Skin of body (tissue), 2 donors: Measurements from ENCODE around the gene TMEM220. TPM values are rescaled to one million over a fixed set of nuclear protein-coding genes. Genes with fewer than 3 reads are reported as not detected.
"Not testable (repeated sequence)": the region's sequence is repeated elsewhere in the genome, so short reads cannot be mapped to it uniquely, and the experiment has no call there.

Source experiments
- DNase-seq: peaks from one replicate; lab custom pipeline; 2025; lab: John Stamatoyannopoulos, UW
- total RNA-seq: library from RNA; depleted of rRNA; stranded (reverse); fragments of >200 nt; gene quantifications from one replicate; pipeline ENCODE4 v1.2.3, GENCODE V29; 2014

Gene TMEM220
- total RNA-seq, 1 donor from 2014 or later, result 2.6 TPM

- no peak for DNase-seq
Measured at GRCh38 chr17:10728331-10728892, 1.4 kb downstream of the TMEM220 start.

DNA sequence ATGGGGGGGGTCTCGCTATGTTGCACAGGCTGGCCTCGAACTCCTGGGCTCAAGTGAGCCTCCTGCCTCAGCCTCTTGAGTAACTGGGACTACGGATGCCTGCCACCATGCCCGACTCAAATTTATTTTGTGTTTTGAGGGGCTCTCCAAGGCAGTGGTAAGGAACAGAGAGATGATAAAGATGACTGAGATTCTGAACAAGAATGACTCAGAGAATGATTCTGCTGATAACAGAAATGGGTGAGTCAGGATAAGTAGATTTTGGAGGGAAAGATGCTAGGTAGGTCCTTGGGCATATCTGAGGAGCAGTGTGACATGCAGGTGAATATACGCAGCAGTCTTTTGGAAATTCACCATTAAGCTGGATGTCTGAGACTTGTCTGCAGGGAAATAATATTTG is 2.6 kb downstream of the TMEM220 start:
- DNase-seq, result no peak

- no peak for DNase-seq
Measured at GRCh38 chr17:10726196-10726595, 3.6 kb downstream of the TMEM220 start.

GRCh38 chr17:10725262-10725661 is 4.6 kb downstream of the TMEM220 start:
- no peak for DNase-seq

- no peak for DNase-seq
Measured at GRCh38 chr17:10724546-10725195, 5.2 kb downstream of the TMEM220 start.

- DNase-seq, result no peak
Measured at GRCh38 chr17:10718547-10718946, 11.3 kb downstream of the TMEM220 start.

DNA sequence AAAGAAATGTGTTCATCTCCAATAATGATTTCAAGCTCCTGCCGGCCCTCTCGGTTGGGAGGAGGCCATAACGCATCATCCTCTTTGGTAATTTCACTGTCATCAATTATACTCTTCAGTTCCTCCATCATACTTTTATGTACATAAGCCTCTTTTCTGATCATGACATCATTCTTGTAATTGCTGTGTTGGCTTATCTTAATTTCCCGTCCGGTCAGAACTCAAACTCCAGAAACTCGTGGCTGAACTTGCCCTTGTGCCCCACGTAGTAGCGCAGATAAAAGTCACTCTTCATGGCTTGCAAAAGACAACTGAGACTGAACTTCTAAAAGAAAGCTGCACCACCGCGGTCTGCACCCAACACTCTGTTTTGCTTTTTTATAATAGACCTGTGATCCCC is 13.6 kb downstream of the TMEM220 start:
- no peak for DNase-seq

- DNase-seq, result no peak
Measured at GRCh38 chr17:10713318-10713717, 16.5 kb downstream of the TMEM220 start.

DNA sequence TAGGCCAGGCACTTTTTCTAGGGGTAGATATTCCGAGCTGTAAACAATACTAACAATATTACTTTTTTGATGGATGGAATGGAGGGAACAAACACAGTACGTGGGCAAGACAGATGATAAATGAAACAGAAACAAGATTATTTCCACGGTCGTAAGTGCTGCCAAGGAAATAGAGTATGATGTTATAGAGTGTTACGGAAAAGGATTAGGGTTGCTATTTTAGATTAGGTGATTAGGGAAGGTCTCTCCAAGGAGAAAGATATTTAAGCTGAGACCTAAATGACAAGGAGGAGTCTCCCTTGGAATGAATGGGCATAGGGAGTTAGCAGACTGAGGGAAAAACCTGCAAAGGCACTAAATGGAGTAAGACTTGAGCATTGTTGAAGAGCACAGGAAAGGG is 24.1 kb downstream of the TMEM220 start:
- no peak for DNase-seq

GRCh38 chr17:10702574-10702973 is 27.2 kb downstream of the TMEM220 start:
- DNase-seq, result no peak

- DNase-seq, result no peak
Measured at GRCh38 chr17:10699856-10700255, 30.0 kb downstream of the TMEM220 start.

GRCh38 chr17:10698096-10698818 is 31.6 kb downstream of the TMEM220 start:
- peak; percentile 42 for DNase-seq

DNA sequence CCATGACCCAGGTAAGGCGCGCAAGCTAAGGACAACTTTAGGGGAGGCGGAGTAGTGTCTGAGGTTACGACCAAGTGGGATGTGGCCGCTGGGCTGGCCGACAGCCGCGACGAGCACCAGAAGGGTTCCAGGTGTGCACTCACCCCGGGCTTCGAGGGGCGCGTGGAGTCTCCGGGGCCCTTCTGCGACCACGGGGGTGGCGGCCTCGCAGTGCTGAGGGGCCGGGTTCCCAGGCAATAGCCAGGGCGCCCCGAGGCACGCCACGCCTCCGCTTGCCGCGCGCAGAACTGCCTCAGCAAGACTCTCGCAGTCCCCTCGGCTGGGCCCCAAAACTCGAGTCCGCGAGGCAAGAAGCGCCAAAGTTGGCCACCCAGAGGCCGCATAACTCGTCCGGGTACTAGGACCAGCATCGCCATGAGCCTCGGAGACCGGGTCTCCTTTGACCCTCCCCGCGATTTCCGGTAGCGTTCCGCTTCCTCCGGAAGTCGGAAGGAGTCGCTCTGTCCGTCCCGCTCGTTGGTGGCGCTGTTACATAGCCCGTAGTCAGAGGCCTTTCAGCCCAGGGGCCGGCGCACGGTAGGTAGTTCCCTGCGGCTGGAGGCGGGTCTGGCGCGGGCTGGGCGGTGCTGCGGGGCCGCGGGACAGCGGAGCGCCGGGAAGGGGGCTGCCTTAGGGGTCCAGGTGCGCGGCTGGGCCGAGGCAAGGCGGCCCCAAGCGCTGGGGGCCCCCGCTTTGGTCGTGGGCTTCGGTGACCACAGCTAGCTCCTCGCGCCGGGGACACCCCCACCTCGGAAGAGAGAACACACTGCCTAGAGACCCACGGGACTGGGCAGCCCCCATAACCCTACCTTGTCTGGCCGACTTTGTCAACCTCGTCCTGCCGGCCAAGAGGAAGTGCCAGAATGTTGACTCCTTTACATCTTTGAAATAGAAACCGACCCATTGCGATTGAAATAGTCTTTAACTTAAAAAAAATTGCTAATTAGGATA is 32.4 kb downstream of the TMEM220 start, which contains the start of the genes ADPRM and SCO1:
ADPRM (plus strand) TSS at position 503 of the 990 bp plus-strand sequence. CDS start 7,333 bp downstream, outside the sequence.
SCO1 (minus strand) TSS at position 442 of the 990 bp plus-strand sequence; CDS start at position 416, 26 bp downstream.
- peak; percentile 92 for DNase-seq

DNA sequence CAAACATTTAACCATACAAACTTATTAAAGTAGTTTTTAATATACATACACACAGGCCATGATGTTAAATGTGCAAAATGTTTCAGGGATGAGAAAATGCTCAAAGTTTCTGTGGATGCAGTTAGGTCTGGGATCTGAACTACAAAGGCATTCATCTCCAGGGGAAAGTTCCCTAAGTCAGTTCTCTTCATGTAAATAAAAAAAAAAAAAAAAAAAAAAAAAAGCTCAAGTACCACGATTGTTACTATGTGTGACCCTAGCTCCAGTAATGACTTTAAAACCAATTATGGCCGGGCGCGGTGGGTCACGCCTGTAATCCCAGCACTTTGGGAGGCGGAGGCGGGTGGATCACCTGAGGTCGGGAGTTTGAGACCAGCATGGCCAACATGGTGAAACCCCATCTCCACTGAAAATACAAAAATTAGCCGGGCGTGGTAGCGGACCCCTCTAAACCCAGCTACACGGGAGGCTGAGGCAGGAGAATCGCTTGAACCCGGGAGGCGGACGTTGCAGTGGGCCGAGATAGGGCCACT is 33.9 kb downstream of the TMEM220 start:
- DNase-seq, result not testable (repeated sequence)

GRCh38 chr17:10687499-10687898 is 42.3 kb downstream of the TMEM220 start:
- no peak for DNase-seq

GRCh38 chr17:10683853-10684252 is 46.0 kb downstream of the TMEM220 start:
- DNase-seq, result no peak

- DNase-seq, result no peak
Measured at GRCh38 chr17:10681866-10682446, 47.9 kb downstream of the TMEM220 start.

DNA sequence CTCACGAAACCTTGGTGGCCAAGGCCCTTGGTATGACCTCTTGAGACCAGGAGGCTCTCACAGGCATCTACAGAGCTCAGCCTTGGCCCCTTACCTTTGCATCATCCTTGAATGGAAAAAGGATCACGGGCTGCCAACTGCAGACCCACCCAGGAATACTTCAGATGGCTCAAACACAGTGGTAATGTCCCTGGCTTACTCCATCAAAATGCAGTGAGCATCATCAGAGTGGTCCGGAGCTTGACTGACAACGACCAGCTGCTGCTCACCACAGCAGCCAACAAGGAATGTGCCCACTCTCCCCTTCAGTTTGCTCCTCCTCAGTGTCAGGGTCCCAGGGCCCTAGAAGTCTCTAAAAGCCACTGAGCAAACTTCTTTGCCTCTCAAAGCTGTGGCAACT is 55.1 kb downstream of the TMEM220 start:
- no peak for DNase-seq

- DNase-seq, result no peak
Measured at GRCh38 chr17:10673312-10673711, 56.5 kb downstream of the TMEM220 start.

GRCh38 chr17:10668775-10669174 is 61.0 kb downstream of the TMEM220 start:
- DNase-seq, result no peak

- DNase-seq, result no peak
Measured at GRCh38 chr17:10666906-10667305, 62.9 kb downstream of the TMEM220 start.
